HepG2 (cell line): ENCODE measurements around the gene YWHAQ. TPM values are rescaled to one million over a fixed set of nuclear protein-coding genes. Genes with fewer than 3 reads are reported as not detected.

ENCODE experiments used
- ATAC-seq: fragments of 200-7000 bp; cut with Tn5 transposase; 3 replicates; pipeline ENCODE4 v1.9.1; 2020; ENCODE audit warnings: mild to moderate bottlenecking, moderate library complexity
- BruUV-seq: library from RNA; stranded (reverse); fragments of 400-500 nt; replicated peaks from 2 replicates; lab custom pipeline; 2021; lab: Mats Ljungman, UMichigan
- CTCF ChIA-PET: fragments of 300-600 bp; formaldehyde crosslinking; extraction: SDS; loops from one replicate; lab custom pipeline; 2021; ENCODE audit warnings: low total read pairs, inconsistent platforms, low intra/inter-chr PET ratio; lab: Yijun Ruan, JAX
- POLR2A ChIA-PET: fragments of 350-600 bp; sonication (Branson Sonifier 250); formaldehyde crosslinking; loops from one replicate; lab custom pipeline; 2020; ENCODE audit warnings: antibody characterized with exemption, inconsistent platforms; lab: Yijun Ruan, JAX
- DNase-seq: peaks from one replicate; pipeline ENCODE4 v3.0.0-alpha.2; 2015; ENCODE audit warnings: low spot score
- FAIRE-seq: peaks from 3 replicates; lab custom pipeline; 2011; peaks lifted over from hg19 to GRCh38; lab: Jason Lieb, UNC
- H2AFZ ChIP-seq: one replicate; pipeline ENCODE4 v1.6.1; 2011; ENCODE audit warnings: low read length, inconsistent platforms
- H3K27ac ChIP-seq: fragments of 300-600 bp; 3 replicates; pipeline ENCODE4 v1.8.0; 2011; ENCODE audit warnings: mixed run types, mild to moderate bottlenecking, mixed read lengths, low read length, inconsistent platforms; ENCODE audit not compliant: insufficient read depth; ENCODE audit errors: extremely low read length
- H3K27me3 ChIP-seq, 2 experiments: fragments of 200-600 bp in 1 of 2; 2 replicates in 1 of 2; 3 replicates in 1 of 2; pipeline versions ENCODE4 v1.6.0 to v1.8.0; 2011; ENCODE audit warnings: low read length in 2 of 2, mild to moderate bottlenecking in 2 of 2, moderate library complexity in 2 of 2, inconsistent platforms in 1 of 2; ENCODE audit not compliant: insufficient read depth in 2 of 2, control insufficient read depth in 1 of 2
- H3K36me3 ChIP-seq, 2 experiments: fragments of 200-600 bp in 1 of 2; replicated peaks in 1 of 2; 2 replicates in 1 of 2; 3 replicates in 1 of 2; pipeline versions ENCODE4 v1.5.1 to v1.8.0; 2011; ENCODE audit warnings: low read length in 2 of 2, inconsistent platforms in 1 of 2; ENCODE audit not compliant: insufficient read depth in 2 of 2, control insufficient read depth in 1 of 2
- H3K4me1 ChIP-seq: 2 replicates; pipeline ENCODE4 v1.5.1; 2012; ENCODE audit warnings: low read length, inconsistent platforms; ENCODE audit not compliant: insufficient read depth
- H3K4me2 ChIP-seq: 2 replicates; pipeline ENCODE4 v1.6.0; 2011; ENCODE audit warnings: low read depth, low read length, inconsistent platforms
- H3K4me3 ChIP-seq, 3 experiments: fragments of 200-600 bp in 1 of 3; sonication (generic), shearing (Covaris generic) in 1 of 3; replicated peaks in 1 of 3; 2 replicates each; pipeline ENCODE4 v1.5.1; 2011 to 2016; ENCODE audit warnings: low read length in 3 of 3, inconsistent platforms in 2 of 3, low read depth in 2 of 3, mild to moderate bottlenecking in 2 of 3, control low read depth in 1 of 3, mixed read lengths in 1 of 3; ENCODE audit not compliant: insufficient read depth in 1 of 3
- H3K79me2 ChIP-seq: one replicate; pipeline ENCODE4 v1.6.1; 2011; ENCODE audit warnings: low read length, inconsistent platforms; ENCODE audit not compliant: insufficient read depth
- H3K9ac ChIP-seq: 2 replicates; pipeline ENCODE4 v1.6.0; 2011; ENCODE audit warnings: mild to moderate bottlenecking, low read depth, low read length, inconsistent platforms; ENCODE audit not compliant: insufficient read depth
- H3K9me3 ChIP-seq: 2 replicates; pipeline ENCODE4 v1.5.1; 2012; ENCODE audit warnings: mild to moderate bottlenecking, low read length
- H4K20me1 ChIP-seq: 2 replicates; pipeline ENCODE4 v1.6.0; 2011; ENCODE audit warnings: inconsistent platforms, mild to moderate bottlenecking, low read length, moderate library complexity; ENCODE audit not compliant: insufficient read depth
- ASH2L ChIP-seq: fragments of 300-600, 200-600 bp; sonication (generic); IDR thresholded peaks from 2 replicates; pipeline ENCODE4 v1.7.0; 2017; ENCODE audit warnings: low read depth, mild to moderate bottlenecking, moderate library complexity, mixed read lengths, low read length; ENCODE audit not compliant: insufficient read length
- EHMT2 ChIP-seq: fragments of 200-600 bp; sonication (generic); IDR thresholded peaks from 2 replicates; pipeline ENCODE4 v1.7.0; 2017; ENCODE audit warnings: antibody characterized with exemption, low read depth, low read length, borderline replicate concordance
- RXRA ChIP-seq: sonication (generic); formaldehyde crosslinking; IDR thresholded peaks from 2 replicates; pipeline ENCODE4 v1.5.1; 2020; ENCODE audit warnings: missing genetic modification reagents
- WGBS: methylation state at CpG from one replicate; pipeline ENCODE4 v1.1.6; 2017; ENCODE audit warnings: low lambda C conversion rate; 5-methylcytosine and 5-hydroxymethylcytosine counted together
- in situ Hi-C: cut with HindIII; loops from 2 replicates; pipeline ENCODE4 v1.10.0; 2017; ENCODE audit warnings: low pct_unique_long_range_greater_than_20kb; ENCODE audit not compliant: extremely low pct_ligation_motif_present
- intact Hi-C: fragments of 100-400 bp; cut with micrococcal nuclease; formaldehyde crosslinking; loops from one replicate; pipeline ENCODE4 v1.10.0; 2022; ENCODE audit not compliant: unreplicated experiment
- polyA plus RNA-seq, 8 experiments: library from polyadenylated mRNA; depleted of rRNA in 3 of 8; stranded (reverse) in 7 of 8; unstranded in 1 of 8; fragments of >200 nt; fragmentation: Illumina TruSeq in 4 of 8; extraction: Trizol in 4 of 8; gene quantifications; 2 replicates each; pipeline versions ENCODE4 v1.2.1 to v1.2.3, GENCODE V29; 2011 to 2016; ENCODE audit warnings: low read depth in 4 of 8, missing spikeins in 1 of 8, mixed read lengths in 1 of 8; ENCODE audit not compliant: insufficient read depth in 1 of 8
- total RNA-seq, 5 experiments: library from RNA; depleted of rRNA; stranded (reverse); fragments of >200 nt; fragmentation: Illumina TruSeq; extraction: Trizol; gene quantifications; 2 replicates each; pipeline ENCODE4 v1.2.3, GENCODE V29; 2016; ENCODE audit warnings: low read depth in 1 of 5
- TF ChIP-seq, protein P1 (sequence below): sonication (generic); formaldehyde crosslinking; IDR thresholded peaks from 2 replicates; pipeline ENCODE4 v1.4.0; 2020; ENCODE audit warnings: mild to moderate bottlenecking, missing genetic modification reagents
- TF ChIP-seq, protein P2 (sequence below): sonication (generic); formaldehyde crosslinking; IDR thresholded peaks from 2 replicates; pipeline ENCODE4 v1.5.1; 2020; ENCODE audit warnings: mild to moderate bottlenecking, missing genetic modification reagents
- TF ChIP-seq, protein P3 (sequence below): IDR thresholded peaks from 2 replicates; pipeline ENCODE4 v1.6.1; 2018; ENCODE audit warnings: missing genetic modification reagents

YWHAQ gene
- total and polyA plus RNA-seq, 2 of the 13 experiments (the other 11 are each of a cell fraction or from before 2014, with no cell fraction given) = 160 to 304 TPM

DNA sequence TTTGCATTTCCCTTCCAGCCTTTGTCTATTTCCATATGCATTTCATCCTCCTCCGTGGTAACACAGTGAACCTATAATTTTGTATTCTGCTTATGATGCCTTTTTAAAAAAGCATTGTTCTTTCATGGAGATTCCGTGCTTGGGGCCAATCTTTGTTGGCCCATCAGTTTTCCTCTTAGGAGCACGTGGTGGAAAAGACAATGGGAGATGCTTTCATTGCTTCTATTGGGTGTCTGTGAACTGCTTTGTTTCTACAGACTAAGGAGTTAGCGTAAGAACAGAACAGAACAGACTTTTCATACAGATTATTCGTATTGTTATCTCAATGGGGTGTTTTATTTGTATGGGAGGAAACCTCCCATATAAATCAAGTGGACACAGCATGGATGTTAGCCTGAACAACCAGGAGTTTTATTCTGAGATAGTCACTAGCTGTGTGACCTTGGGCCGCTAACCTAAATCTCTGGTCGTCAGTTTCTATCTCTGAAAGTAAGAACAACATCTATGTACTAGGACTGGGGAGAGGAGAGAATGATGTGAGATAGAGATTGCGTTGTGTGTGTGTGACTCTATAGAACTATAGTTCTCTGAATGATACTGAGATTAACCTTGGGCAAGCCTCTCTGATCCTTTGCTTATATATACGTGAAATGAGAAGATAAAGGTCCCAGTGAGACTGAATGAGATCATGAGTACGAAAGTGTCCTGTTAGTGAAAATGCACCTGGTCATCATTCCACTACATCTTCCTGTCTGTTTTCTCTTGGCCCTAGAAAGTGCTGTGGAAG is 22.9 kb upstream of the YWHAQ start:
- peaks cover 48% of the 10 kb centered on the region for H3K4me1 ChIP-seq

More for the DNA sequence above, 22.9 kb upstream of the YWHAQ start:
- no peak for TF ChIP-seq RXRA (CRISPR knock-in tag)
- TF ChIP-seq, protein P1, sequence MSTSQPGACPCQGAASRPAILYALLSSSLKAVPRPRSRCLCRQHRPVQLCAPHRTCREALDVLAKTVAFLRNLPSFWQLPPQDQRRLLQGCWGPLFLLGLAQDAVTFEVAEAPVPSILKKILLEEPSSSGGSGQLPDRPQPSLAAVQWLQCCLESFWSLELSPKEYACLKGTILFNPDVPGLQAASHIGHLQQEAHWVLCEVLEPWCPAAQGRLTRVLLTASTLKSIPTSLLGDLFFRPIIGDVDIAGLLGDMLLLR (CRISPR knock-in tag) = no peak
- no peak for TF ChIP-seq ASH2L
- TF ChIP-seq, protein P2, sequence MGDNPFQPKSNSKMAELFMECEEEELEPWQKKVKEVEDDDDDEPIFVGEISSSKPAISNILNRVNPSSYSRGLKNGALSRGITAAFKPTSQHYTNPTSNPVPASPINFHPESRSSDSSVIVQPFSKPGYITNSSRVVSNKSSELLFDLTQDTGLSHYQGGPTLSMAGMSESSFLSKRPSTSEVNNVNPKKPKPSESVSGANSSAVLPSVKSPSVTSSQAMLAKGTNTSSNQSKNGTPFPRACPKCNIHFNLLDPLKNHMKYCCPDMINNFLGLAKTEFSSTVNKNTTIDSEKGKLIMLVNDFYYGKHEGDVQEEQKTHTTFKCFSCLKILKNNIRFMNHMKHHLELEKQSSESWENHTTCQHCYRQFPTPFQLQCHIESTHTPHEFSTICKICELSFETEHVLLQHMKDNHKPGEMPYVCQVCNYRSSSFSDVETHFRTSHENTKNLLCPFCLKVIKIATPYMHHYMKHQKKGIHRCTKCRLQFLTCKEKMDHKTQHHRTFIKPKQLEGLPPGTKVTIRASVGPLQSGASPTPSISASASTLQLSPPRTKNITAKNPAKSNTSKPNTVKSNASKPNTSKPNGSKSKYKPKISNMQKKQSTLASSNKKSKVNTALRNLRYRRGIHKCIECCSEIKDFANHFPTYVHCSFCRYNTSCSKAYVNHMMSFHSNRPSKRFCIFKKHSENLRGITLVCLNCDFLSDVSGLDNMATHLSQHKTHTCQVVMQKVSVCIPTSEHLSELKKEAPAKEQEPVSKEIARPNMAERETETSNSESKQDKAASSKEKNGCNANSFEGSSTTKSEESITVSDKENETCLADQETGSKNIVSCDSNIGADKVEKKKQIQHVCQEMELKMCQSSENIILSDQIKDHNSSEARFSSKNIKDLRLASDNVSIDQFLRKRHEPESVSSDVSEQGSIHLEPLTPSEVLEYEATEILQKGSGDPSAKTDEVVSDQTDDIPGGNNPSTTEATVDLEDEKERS (CRISPR knock-in tag) = no peak
- TF ChIP-seq, protein P3, sequence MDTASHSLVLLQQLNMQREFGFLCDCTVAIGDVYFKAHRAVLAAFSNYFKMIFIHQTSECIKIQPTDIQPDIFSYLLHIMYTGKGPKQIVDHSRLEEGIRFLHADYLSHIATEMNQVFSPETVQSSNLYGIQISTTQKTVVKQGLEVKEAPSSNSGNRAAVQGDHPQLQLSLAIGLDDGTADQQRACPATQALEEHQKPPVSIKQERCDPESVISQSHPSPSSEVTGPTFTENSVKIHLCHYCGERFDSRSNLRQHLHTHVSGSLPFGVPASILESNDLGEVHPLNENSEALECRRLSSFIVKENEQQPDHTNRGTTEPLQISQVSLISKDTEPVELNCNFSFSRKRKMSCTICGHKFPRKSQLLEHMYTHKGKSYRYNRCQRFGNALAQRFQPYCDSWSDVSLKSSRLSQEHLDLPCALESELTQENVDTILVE (CRISPR knock-in tag) = no peak
- TF ChIP-seq EHMT2 = no peak
- TF ChIP-seq, all 625 proteins: peak for 0
- ChIA-PET CTCF (no interaction called here), POLR2A (interaction anchor here (1.0 kb wide), 1 partner anchor 23 kb away, joined by 5 read pairs; the partner anchor contains the start of gene YWHAQ)
- Histone ChIP-seq H2AFZ (no peak overlapping the region), H3K4me3 (no peak overlapping the region), H3K79me2 (no peaks in the 10 kb centered on the region), H4K20me1 (no peaks in the 10 kb centered on the region), H3K9ac (no peak overlapping the region), H3K4me2 (no peak overlapping the region), H3K27ac (no peak overlapping the region), H3K27me3 (peaks cover 0 to 2% of the 10 kb centered on the region in 2 experiments; a peak in 1 of 5 replicates), H3K36me3 (no peaks in the 10 kb centered on the region), H3K9me3 (no peaks in the 10 kb centered on the region)
- intact Hi-C loops = no loop called here
- BruUV-seq = no TSS peak
- 40% methylated on average over 10 of the region's 10 CpGs for WGBS
- in situ Hi-C loops = no loop called here
- FAIRE-seq (no peak), ATAC-seq (no peak), DNase-seq (no peak)
